8988T (cell line): ENCODE measurements around the gene BRI3.

ENCODE experiments used
- DNase-seq: peaks from one replicate; pipeline ENCODE4 v3.0.0; 2011

BRI3 gene

GRCh38 chr7:98288064-98288823 is 6.8 kb downstream of the BRI3 start:
- no peak for DNase-seq

DNA sequence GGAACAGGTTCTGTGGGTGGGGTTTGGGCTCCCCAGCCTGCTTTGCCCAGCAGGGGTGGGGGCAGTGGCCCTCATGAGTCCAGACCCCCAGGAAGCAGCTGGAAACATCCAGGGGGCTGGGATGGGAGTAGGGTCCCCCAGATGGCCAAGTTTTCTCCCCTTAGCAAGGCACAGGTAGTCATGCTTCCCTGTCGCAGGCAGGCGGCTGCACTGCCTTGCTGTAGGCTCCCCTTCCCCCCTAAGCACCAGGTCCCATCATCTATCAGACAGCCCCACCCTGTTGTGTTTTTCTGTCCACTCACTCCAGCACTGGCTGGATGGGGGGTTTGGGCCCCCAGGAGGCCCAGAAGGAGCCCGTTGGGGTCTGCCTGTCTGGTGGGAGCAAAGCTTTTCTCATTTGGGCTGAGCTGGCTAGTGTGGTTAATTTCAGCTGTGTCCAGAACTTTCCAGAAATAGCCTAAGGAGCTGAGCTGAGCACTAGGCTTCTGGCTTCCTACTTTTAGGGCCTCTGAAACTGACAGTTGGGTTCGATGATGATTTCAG is 7.9 kb downstream of the BRI3 start:
- DNase-seq, result no peak

GRCh38 chr7:98291717-98292116 is 10.2 kb downstream of the BRI3 start:
- no peak for DNase-seq

GRCh38 chr7:98293265-98293664 is 11.8 kb downstream of the BRI3 start:
- DNase-seq, result no peak

- no peak for DNase-seq
Measured at GRCh38 chr7:98293746-98294145, 12.3 kb downstream of the BRI3 start.

- no peak for DNase-seq
Measured at GRCh38 chr7:98294326-98294725, 12.8 kb downstream of the BRI3 start.

DNA sequence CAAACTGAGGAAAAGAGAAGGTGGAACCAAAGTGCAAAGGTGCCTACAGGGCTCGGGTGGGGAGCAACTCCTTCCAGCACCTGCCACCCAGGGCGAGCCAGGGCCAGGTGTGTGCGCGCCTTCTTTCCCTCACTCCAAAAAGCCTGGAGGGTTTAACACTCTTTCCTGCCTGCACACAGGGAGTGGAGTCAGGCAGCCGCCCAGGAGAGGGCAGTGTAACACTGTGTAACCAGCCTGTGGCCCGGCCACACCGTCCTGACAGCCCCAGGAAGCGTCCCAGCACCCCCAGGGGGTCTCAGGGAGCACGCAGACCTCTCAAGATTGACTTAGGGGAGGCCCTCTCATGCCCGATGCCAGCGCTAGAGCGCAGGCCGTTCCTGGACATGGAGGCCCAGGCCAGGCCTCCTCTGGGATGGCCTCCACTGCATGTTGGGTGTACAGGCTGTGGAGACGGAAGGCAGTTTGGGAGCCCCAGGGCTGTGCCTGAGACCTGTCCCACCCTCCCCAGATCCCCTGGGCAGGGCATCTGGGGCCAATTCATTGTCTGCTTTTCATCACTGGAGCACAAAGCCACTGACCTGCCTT is 13.4 kb downstream of the BRI3 start:
- peak; percentile 68 for DNase-seq

GRCh38 chr7:98295467-98296192 is 14.1 kb downstream of the BRI3 start:
- DNase-seq, result no peak

- no peak for DNase-seq
Measured at GRCh38 chr7:98296833-98297232, 15.3 kb downstream of the BRI3 start.

DNA sequence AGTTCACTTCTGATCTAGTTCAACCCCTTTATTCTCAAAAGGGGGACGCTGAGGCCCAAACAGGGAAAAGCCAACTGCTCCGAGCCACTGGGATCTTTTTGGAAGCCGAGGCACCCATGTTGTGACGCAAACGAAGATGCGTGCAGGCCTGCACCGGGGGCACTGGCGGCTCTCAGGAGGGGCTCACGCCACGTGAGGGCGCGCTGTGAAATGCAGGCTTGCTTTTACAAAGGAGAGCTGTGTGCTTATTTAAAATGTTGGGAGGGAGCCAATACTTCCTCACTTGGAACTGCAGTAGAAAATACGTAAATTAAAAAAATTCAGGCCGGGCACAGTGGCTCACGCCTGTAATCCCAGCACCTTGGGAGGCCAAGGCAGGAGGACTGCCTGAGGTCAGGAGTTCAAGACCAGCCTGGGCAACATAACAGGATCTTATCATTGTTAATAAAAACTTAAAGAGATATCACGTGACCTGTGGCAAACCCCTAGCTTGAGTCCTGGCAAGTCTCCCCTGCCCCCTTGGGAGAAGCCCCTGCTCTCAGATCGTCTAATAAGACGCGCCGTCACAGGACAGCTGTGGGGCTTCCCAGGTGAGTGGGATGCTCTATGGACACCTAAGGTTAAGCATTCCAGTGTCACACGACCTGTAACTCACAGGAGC is 16.3 kb downstream of the BRI3 start:
- no peak for DNase-seq

DNA sequence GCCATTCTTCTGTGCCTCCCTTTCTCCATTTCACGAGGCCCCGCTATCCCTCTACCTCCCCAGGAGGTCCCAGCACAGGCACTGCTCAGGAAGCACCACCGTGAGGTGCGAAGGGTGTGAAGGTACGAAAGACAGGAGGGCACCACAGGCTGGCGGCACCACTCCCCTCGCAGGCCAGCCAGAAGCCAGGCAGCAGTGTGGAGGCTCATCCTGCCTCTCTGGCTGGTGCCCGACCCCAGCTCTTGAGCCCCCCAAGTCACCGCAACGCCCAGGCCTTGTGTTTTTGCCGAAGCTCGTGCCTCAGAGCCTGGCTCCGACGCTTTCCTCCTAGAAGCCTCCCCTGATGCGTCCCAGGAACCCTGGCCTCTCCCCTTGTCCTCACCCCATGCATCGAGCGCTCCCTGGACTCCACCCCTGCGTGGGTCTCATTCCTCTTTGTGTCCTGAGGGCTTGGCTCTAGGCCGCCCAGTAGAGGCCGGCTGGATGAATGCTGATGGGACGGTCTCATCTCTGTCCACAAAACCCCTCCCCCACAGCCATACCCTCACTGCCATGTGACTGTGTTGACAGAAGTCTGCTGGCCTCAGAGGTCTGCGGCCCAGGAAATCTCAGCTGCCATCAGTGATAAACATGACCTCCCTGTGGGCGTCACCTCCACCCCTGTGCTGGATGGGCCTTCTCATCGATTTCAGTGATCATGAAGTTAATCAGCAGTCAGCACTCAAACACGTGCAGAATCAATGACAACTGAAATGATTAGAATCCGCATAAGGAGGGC is 19.3 kb downstream of the BRI3 start:
- DNase-seq, result no peak

GRCh38 chr7:98301693-98302470 is 20.4 kb downstream of the BRI3 start:
- no peak for DNase-seq

GRCh38 chr7:98303176-98303865 is 21.8 kb downstream of the BRI3 start:
- no peak for DNase-seq

DNA sequence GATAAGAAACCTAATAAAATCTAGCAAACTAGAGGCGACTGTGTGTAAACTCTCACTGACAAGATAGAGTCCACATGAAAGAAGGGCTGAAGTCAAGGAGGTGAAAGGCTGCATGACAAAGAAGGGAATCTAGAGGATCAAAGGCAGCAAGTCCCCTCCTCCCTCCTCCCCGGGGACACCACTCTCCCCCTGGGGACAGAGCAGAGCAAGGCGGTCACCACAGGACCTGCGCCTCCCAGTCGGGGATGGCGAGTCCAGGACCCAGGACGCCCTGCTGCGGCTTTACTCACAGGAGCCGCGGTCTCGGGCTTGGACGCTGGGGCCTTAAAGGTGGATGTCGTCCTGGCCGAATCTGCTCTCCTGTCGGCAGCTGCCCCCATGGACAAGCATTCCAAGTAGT is 22.4 kb downstream of the BRI3 start:
- no peak for DNase-seq

DNA sequence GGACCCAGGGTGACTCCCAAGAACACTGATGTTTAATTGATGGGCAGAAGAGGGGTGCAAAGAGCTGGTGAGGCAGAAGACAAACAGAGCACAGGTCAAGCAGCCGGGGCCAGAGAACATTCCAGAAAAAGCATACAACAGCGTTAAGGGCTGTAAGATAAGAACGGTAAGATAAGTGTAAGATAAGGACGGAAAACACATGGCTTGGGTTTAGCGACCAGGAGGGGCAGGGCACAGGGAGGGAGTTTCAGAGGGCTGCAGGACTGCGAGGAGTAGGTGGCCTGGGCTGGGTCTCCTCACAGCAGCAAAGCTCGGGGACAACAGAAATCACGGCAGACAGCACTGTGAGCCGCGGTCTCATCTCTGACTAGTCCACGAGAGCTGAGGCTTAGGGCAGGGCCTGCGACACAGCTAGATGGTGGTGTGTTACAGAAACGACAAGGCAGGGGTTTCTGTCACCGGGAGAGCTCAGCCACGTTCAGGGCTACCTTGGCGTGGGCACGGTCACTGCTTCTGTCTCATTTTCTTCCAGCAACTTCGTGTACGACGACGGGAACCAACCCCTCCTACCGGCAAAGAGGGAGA is 24.6 kb downstream of the BRI3 start:
- no peak for DNase-seq

DNA sequence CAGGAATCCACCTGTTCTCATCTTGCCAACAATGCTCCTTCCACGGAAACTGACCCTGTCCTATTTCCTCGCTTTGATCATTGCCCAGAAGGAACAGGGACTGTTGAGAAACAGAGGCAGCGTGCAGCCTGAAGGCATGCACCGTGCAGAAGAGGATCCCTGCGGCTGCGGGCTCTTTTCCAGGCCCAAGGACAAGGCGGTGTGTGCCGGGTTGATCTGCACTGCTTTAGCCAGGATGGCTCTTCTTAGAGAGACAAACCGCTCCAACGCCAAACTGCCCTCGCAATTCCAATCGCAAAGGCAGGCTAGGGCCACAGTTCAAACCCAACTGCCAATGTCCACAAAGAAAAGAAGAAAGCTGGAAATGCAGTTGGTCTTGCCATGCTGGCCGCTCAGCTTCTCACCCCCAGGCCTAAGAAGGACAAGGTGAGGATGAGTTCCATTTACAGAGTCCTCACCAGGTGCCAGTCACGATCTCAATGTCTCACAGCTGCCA is 26.5 kb downstream of the BRI3 start:
- no peak for DNase-seq

- DNase-seq, result no peak
Measured at GRCh38 chr7:98309566-98309965, 28.1 kb downstream of the BRI3 start.

DNA sequence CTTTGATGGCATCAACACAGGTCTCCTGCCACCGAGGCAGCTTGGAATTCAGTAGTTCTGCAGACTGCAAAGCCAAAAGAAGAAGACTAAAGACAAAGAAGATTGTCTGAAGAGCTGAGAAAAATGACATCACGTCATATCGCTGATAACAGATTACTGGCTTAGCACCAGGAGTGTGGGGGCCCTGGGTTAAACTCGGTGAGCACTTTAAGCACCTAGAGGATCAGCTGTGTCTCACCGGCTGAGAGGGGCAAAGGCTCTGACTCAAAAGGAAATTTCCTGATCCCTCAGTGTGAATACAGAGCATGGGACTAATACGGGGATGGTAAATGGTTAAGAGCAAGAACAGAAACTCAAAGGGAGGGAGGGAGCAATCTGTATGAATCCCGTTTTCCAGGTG is 30.7 kb downstream of the BRI3 start:
- DNase-seq, result no peak

GRCh38 chr7:98314469-98314868 is 33.0 kb downstream of the BRI3 start:
- DNase-seq, result no peak

DNA sequence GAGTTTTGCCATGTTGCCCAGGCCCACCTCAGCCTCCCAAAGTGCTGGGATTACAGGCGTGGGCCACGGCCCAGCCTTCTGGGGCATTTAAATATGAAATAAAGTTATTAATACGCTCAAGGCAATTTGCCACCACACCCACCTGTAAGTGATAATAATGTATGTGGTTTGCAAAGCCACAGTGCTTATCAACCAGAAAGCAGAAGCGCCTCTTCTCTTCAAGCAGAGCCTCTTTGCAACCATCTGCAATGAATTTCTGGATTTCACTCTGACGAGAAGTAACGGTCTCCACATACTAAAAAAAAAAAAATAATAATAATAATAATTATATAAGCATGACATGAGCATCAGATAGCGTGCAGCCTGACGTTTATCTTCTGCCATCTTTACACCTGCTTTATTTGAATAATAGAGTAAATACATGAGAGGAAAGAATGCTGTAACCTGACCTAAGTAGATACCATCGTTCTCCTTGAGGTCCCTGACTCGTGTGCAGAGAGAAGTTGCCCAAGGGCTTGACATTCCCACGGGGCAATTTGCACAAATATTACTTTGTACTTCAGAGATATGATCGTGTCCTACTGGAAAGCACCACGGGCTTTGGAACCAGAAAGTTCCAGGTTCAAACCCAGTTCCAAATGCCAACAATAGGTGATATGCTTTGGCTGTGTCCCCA is 34.0 kb downstream of the BRI3 start:
- DNase-seq, result no peak
